PFSK-1 (cell line): ENCODE results near the gene PHACTR4. TPM values are rescaled to one million over a fixed set of nuclear protein-coding genes. Genes with fewer than 3 reads are reported as not detected.

Source experiments
- FOXP2 ChIP-seq: optimal IDR thresholded peaks from 2 replicates; pipeline ENCODE3; 2011; ENCODE audit warnings: borderline replicate concordance, control low read depth, inconsistent platforms; ENCODE audit not compliant: insufficient read depth; ENCODE audit errors: extremely low read length, extremely low read depth
- POLR2AphosphoS5 ChIP-seq: IDR thresholded peaks from 2 replicates; pipeline ENCODE4 v1.6.1; 2012; ENCODE audit warnings: low read depth, mild to moderate bottlenecking, control low read depth, low read length, moderate library complexity
- REST ChIP-seq, 2 experiments: IDR thresholded peaks; 2 replicates each; pipeline versions ENCODE4 v1.6.1 to v1.8.0; 2011 to 2012; ENCODE audit warnings: low read depth in 2 of 2, low read length in 2 of 2, control low read depth in 1 of 2, inconsistent platforms in 1 of 2, mild to moderate bottlenecking in 1 of 2, moderate library complexity in 1 of 2; ENCODE audit not compliant: insufficient read depth in 1 of 2
- SIN3A ChIP-seq: IDR thresholded peaks from 2 replicates; pipeline ENCODE4 v1.6.1; 2012; ENCODE audit warnings: mild to moderate bottlenecking, low read length, moderate library complexity, borderline replicate concordance; ENCODE audit not compliant: insufficient read depth
- TAF1 ChIP-seq: IDR thresholded peaks from 2 replicates; pipeline ENCODE4 v1.6.1; 2012; ENCODE audit warnings: low read length, control low read depth, borderline replicate concordance; ENCODE audit not compliant: insufficient read depth
- polyA plus RNA-seq: library from polyadenylated mRNA; unstranded; fragments of >200 nt; gene quantifications from one replicate; pipeline ENCODE4 v1.2.1, GENCODE V29; 2012; ENCODE audit warnings: low read depth, missing spikeins; ENCODE audit not compliant: insufficient read length

The PHACTR4 gene
- 7.4 TPM for polyA plus RNA-seq

GRCh38 chr1:28369371-28370238 is at the start of gene PHACTR4:
Gene PHACTR4, plus strand, starts transcription at chr1:28369740. Its CDS starts 37,708 bp downstream, at chr1:28407448.
- TF ChIP-seq FOXP2 (no peak), TAF1 (peak; percentile 49; the same call in 1 of the 2 replicates), POLR2AphosphoS5 (peak; percentile 83), SIN3A (peak; percentile 14; the same call in 1 of the 2 replicates)

GRCh38 chr1:28322194-28322593 is 47.3 kb upstream of the PHACTR4 start:
- TF ChIP-seq POLR2AphosphoS5 (no peak), TAF1 (no peak), SIN3A (no peak), REST (IDR thresholded peaks at IDR 0.05; ENCODE audit: insufficient read depth in 1 of 2, low read depth in 2 of 2, low read length in 2 of 2) (no peak), FOXP2 (no peak)

GRCh38 chr1:28323720-28324119 is 45.8 kb upstream of the PHACTR4 start:
- TF ChIP-seq SIN3A (no peak), FOXP2 (no peak), POLR2AphosphoS5 (no peak), TAF1 (no peak), REST (IDR thresholded peaks at IDR 0.05; ENCODE audit: insufficient read depth in 1 of 2, low read depth in 2 of 2, low read length in 2 of 2) (no peak)

GRCh38 chr1:28326515-28326914 is 43.0 kb upstream of the PHACTR4 start:
- TF ChIP-seq TAF1: no peak
- TF ChIP-seq POLR2AphosphoS5: no peak

- no peak for TF ChIP-seq POLR2AphosphoS5
- TF ChIP-seq FOXP2: no peak
- no peak for TF ChIP-seq SIN3A
- TF ChIP-seq TAF1: no peak
- no peak for TF ChIP-seq REST (IDR thresholded peaks at IDR 0.05; ENCODE audit: insufficient read depth in 1 of 2, low read depth in 2 of 2, low read length in 2 of 2)
Measured at GRCh38 chr1:28326984-28327383, 42.6 kb upstream of the PHACTR4 start.

GRCh38 chr1:28328228-28328648 is 41.3 kb upstream of the PHACTR4 start:
- TF ChIP-seq REST (IDR thresholded peaks at IDR 0.05; ENCODE audit: insufficient read depth in 1 of 2, low read depth in 2 of 2, low read length in 2 of 2) (no peak), FOXP2 (no peak), SIN3A (no peak), TAF1 (no peak), POLR2AphosphoS5 (no peak)
